Cortex of kidney (tissue), 1 donor: ENCODE results near the gene RPP30.
A peak's percentile ranks its signal among the peaks of the same experiment; 100 is the strongest.

Experiments
- DNase-seq: peaks from one replicate; lab custom pipeline; 2025; lab: John Stamatoyannopoulos, UW

RPP30 gene

DNA sequence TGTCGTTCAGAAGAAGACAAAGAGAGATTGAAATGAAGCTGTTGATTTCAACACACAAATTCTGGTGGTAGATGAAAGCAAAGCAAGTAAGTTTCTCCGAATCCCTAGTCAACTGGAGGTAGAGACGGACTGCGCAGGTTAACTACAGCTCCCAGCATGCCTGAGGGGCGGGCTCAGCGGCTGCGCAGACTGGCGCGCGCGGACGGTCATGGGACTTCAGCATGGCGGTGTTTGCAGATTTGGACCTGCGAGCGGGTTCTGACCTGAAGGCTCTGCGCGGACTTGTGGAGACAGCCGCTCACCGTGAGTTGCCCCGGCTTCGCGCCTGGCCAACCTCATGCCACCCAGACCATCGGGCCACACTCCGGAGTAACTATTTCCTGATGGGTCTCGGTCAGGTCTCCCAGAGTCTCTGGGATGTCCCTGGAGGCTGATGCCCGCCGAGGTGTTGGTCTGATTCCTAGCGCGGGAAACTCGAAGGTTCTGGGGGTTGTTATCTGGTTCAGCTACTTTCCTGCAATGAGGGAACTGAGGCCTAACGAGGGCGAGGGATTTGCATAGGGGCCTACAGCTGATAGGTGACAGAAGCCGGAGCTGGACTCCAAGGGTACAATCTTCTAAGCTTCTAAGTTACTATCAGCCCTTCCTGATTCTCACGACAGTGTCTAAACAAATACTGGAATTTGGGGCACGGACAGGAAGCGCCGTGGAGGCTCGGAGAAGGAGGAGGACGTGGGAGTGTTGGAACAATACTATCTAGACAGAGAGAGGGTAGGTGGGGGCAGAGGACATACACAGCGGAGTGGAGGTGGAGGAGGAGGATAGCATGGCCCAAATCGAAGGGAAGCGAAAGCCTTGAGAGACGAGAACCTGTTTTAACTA, at the start of gene RPP30:
RPP30 (plus strand) TSS at position 209 of the 882 bp plus-strand sequence; CDS start at position 222, 13 bp downstream.
- DNase-seq: peak; percentile 56

DNA sequence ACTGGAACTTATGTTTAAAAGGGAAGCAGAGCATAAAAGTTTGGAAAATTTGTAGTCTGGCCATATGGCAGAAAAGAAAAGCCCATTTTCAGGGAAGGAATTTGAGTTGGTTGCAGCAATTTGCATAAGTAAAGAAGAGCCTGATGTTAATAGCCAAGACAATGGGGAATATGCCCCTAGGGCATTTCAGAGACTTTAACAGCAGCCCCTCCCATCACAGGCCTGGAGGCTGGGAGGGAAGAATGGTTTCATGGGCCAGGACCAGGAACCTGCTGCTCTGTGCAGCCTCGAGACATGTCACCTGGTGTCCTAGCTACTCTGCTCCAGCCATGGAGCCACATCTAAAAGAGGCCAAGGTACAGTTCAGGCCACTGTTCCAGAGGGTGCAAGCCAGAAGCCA, 49.3 kb upstream of the RPP30 start:
- DNase-seq: no peak

DNA sequence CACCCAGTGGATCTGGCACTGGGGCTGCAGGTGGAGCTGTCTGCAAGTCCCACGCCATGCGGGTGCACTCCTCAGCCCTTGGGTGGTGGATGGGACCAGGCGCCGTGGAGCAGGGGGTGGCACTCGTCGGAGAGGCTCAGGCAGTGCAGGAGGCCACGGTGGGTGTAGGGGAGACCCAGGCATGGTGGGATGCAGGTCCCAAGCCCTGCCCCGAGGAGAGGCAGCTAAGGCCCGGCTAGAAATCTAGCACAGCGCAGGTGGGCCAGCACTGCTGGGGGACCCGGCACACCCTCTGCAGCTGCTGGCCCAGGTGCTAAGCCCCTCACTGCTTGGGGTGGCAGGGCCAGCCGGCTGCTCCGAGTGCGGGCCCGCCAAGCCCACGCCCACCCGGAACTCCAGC, 39.7 kb upstream of the RPP30 start:
- no peak for DNase-seq

DNA sequence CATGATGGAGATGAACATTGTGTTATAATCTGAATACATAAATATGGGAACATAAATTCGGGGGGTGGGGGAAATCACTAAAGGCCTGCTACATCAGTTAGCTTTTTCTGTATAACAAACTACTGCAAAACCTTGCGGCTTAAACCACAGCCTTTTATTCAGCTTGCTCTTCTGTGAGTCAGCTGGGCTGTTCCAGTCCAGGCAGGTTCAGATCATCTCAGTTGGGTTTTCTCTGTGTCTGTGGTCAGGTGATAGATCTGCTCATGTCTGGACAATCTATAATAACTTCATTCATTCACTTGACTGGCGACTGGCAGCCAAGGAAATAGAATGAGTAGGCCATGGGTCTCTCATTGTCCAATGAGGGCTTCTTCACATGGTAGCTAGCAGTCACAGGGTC, 37.4 kb upstream of the RPP30 start:
- DNase-seq: no peak

DNA sequence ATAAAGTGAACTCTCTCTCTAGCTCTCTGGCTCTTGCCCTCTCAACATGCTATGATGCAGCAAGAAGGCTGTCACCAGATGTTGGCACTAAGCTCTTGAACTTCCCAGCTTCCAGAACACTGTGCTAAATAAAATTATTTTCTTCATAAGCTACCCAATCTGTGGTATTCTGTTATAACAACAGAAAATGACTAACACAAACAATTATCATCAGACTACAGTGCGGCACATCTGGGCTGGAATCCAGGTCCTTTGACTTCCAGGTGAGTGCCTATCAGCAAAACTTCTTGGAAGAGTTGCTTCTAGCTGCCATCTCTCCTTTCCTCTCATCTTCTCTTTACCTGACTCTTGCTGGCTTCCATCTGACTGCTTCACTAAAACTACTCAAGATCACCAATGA, 34.3 kb upstream of the RPP30 start:
- no peak for DNase-seq

DNA sequence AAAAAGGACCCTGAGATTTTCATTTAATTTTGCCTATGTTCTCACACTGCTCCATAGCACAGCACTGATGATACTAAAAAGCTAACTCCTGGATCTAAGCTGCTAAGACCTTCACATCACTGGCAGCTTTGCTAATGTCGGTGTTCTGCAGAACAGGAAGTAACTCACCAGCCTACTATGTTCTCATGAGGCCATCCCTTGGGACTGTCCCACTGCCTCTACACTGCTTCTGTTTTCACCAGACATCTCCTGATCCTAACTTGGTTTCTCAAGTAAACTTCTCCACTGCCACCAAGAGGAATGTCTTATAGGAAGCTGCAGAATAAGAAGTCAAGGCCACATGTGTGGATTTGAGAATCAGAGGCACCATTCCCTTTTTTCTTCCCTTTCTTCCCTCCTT, 29.0 kb upstream of the RPP30 start:
- no peak for DNase-seq

DNA sequence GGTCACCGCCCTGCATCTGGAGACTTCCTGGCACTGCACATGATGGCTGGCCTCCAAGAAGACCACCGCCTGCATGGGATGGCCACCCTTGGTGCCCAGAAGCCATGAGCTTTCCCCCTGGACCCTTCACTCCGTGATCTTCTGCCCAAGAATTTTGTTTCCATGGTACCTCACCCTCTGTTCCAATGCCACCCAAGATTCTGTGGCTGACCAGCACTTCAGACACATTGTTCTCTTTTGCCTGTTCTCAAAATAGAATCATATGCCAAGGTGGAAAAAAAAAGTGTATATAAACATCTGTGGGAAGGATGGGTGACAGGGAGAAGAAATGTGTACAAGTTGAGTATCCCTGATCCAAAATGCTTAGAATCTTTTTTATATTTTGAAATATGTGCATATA, 26.0 kb upstream of the RPP30 start:
- DNase-seq: no peak

DNA sequence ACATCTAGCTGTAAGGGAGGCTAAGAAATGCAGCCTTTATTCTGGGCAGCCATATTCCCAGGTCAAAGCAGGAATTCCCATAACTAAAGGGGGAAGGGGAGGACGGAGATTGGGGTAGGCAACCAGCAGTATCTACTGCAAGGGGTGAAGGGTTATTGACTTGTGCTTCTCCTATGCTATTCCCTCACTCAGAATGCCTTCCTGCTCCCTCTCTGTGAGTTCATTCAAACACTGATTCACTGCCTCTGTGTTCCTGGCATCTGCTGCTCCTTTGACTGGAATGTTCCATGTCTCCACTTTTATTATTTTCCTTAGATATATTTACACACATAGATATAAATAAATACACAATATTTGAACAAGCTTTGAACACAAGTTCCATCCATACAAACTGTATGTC, 25.0 kb upstream of the RPP30 start:
- DNase-seq: no peak

DNA sequence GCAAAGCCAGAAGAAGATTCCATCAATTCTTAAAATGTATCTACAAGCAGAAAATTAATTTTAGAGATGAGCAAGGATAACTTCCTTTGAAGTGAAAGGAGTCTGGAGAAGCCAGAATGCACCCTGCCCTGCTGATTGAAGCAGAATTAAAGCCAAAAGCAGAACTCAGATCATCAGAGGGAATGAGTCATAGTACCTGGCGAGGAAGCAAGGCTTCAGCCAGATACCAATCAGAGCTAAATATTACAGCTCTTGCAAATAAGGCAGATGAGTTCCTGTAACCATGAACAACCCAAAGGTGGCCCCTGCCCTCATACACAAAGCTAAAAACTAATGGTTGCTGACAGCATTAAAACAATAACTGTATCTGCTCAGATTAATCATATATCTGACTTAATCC, 24.3 kb upstream of the RPP30 start:
- no peak for DNase-seq

DNA sequence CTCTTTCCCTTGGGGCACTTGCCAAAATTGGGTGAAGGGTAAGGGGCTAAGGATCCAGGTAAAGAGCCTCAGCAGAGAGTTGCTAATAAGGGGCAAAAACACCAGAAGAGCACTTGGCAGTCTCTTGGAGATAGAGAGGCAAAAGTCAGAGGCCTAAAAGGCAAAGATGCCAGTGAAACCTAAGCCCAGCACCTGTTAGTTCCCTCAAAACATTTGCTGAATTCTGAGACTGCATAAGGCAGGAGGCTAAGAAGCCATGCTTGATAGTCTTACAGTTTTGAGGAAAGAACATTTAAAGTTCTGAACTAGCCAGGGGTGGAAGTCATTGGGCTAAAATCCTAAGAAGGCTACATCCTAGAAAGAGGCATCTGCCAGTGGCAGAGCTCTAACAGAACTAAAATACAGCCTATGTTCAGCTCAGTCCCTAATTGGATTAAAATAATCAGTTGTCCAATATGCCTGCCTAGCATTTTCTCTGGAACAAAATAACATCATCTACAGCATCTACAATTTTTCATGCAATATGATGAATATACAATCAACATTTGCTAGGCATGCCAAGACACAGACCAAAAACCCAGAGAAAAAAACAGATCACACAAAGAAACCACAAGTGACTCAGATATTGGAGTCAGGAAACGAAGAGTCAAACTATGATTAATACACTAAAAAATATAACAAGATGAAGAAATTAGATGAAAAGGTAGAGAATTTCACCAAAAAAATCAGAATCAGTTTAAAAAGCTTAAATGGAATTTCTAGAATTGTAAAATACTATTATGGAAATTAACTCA, 21.6 kb upstream of the RPP30 start:
- DNase-seq: no peak

DNA sequence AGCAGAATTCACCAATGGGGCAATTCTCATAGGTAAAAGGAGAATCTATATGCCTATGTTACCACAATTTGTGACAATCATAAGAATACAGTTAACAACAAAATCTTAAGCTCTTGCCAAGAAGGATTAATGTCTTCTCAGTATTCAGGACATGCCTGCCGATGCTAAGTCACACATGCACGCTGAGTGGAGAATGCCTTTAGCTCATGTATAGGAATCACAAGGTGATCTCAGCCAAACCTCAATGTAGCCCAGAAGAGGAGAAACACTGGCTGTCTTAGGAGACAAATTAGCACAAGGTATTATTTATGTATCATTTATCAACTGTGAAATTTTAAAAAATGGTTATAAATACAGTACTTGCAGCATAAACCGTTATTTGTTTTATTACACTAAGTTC, 16.6 kb upstream of the RPP30 start:
- DNase-seq: no peak

DNA sequence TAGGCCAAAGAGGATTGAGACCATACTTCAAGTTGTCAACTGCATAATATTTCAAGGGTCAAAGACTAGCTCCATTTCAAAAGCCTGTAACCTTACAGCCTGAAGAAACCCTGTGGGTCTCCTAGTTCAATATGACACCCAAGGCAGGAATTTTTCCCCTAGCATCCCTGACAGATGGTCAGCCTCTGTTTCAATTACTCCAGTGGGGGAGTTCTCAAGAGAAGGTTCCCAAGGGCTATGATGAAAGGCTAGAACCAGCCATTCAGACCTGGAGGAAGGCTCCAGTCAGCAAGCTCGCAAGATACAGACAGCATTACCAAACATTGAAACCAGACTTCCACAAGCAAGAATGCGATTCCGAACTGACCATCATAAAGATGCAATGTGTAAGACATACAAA, 15.5 kb upstream of the RPP30 start:
- no peak for DNase-seq

DNA sequence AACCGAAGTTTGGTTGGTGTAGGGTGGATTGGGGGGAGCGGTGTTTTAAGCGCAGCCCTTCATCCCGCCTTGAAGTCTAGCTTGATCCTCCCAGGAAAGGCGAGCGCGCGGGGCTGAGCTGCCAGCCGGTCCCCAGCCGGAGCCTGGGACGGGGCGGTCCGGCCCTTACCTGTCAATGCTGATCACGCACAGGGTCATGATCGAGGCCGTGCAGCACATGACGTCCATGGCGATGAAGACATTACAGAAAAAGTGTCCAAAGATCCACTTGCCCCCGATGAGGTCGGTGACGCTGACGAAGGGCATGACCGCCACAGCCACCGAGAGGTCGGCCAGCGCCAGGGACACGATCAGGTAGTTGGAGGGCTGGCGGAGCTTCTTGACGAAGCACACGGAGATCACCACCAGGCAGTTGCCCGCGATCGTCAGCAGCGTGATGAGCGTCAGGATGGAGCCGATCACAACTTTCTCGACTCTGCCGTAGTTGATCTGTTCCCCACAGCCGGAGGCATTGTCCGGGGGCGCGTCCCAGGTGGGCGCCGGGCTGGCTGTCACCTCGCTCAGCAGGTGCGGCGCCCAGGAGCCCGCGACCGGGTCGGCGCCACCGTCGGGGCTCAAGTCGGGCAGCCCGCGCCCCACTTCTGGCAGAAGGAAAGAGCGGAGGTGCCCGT, 14.7 kb upstream of the RPP30 start:
- no peak for DNase-seq

DNA sequence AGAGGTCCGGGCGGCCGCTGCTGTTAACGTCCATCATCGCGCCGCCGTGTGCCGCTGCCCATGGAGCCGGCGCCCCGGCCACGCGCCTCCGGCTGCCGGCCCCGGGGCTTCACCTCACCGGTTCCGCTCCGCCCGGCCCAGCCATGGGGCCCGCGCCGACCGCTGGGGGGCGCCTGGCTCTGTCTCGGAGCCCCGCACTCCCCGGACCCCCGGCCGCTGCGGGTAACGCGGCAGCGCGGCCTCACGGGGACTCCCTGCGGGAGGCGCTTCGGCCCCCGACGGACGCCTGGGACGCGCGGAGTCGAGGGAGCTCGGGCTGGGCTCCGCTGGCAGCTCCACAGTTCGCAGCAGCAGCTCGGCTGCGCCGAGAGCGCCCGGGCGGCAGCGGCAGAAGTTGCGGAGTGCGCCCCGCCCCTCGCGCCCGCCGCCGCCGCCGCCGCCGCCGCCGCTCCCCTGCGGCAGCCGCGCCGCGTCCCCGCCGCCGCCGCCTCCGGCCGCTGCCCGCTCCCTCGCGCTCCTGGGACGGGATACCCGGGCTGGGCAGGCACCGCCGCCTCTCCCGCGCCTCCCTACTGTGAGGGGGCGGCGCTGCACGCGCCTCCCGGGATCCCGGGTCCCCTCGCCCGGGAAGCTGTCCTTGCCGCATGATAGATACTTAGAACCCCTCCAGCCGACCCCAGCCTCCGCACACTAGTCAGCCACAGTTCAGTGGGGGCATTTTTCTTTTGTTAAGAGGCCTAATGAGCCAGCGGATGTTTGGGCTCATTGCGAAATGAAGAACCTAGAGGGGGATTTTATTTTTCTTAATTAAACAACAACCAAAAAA, 13.9 kb upstream of the RPP30 start, which contains the start of gene HTR7:
HTR7 (minus strand) TSS at position 405 of the 826 bp plus-strand sequence; CDS start at position 37, 368 bp downstream.
- DNase-seq: no peak

DNA sequence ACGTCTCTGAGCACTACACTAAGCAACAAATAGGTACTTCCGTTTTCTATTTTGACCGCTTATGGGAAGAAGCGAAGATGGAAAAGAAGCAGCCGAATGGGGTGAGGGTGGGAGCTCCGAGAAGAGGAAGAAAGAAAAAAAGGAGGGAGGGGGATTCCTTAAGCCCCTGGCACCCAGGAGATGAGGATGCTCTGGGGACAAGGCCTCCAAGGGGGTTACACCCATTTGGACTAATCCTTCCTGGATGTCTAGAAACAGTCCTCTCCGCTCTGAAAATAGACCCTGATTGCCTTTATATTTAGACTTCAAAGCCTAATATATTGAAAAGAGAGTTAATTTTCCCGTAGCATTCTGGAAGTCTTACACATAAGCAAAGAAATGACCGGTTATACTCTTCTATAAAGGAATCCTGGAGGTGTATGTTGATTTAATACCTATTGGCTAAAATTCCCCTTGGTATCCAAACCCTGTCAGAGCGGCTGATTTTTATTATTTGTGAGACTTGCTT, 13.3 kb upstream of the RPP30 start:
- DNase-seq: no peak

DNA sequence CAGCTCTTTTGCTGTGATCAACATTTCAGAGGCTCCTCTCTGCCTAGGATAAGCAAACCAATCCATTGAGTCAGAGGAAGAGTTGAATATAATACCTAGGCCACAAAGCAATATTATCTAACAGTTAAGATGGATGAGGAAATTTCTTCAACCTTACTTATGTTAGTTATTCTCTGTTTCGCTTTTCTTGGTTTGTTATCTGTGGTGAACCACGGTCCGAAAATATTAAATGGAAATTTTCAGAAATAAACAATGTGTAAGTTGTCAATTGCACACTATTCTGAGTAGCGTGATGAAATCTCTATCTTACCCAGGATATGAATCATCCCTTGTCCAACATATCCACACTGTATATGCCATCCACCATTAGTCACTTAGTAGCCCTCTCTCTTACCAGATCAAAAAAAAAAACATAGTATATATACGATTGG, 12.4 kb upstream of the RPP30 start:
- DNase-seq: no peak

DNA sequence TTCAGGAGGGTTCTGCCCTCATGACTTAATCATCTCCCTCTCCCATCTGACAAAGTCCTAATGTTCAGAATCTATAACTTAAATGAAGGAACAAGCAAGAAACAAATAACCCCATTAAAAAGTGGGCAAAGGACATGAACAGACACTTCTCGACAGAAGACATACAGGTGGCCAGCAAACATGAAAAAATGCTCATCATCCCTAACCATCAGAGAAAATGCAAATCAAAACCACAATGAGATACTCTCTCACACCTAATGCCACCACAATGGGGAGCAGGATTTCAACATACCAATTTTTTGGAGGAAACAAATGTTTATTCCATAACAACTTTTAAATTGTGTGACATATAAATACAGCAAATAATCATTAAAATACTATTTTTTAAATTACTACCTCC, 11.0 kb upstream of the RPP30 start:
- no peak for DNase-seq

DNA sequence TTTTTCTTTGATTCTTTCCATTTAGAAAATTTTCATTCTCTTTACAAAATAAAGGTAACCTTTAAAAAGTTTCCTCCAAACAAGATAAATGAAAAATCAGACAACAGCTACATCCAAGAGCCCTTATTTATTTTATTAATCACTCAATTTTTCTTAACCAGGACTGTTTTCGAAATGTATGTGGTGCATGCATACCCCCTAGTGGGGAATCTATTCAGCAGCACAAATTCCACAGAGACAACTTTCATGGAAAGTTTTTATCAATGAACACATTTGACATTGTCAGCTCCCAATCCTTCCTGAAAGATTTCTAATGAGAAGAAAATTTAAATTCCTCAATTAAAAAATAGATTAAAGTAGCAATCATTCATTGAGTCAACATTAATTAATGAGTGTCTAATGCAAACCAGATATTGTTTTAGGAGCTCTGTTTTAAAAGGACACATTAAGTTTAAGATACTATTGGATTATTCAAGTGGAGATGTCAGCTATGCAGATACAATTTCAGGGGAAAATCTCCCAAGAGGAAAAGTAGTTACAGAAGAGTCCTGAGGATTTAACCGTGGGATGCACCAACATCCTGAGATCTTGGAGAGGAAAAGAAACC, 8.8 kb upstream of the RPP30 start:
- no peak for DNase-seq

DNA sequence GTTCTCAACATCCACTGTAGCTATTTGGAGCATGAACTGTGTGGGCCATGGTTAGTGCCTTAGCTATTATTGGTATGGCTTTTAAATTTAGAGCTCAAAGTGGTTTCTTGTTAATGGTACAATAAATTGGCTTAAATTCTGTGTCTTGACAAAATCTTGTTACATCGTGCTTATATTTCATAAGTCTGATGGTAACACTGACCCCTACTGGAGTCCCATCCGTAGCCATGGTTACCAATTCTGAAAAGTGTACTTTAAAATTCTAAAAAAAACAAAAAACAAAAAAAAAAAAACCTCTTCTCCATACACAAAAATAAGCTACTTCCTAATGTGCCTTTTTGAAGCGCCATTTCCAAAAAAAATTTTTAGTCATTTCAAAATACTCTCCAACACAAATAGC, 6.4 kb upstream of the RPP30 start:
- DNase-seq: no peak

DNA sequence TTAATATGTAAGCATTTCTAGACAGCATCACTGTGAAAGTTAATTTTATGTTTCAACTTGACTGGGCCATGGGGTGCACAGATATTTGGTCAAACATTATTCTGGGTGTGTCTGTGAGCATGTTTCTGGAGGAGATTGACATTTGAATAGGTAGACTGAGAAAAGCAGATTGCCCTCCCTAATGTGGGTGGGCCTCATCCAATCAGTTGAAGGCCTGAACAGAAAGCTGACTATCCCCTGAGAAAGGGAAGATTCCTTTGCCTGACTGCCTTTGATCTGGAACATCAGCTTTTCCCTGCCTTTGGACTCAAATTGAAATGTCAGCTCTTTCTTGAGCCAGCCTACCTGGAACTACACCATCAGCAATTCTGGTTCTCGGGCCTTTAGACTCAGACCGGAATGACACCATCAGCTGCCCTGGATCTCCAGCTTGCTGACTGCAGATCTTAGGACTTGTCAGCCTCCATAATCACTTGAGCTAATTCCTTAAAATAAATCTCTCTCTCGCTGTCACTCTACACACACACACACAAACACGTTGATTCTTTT, 5.7 kb upstream of the RPP30 start:
- DNase-seq: no peak

DNA sequence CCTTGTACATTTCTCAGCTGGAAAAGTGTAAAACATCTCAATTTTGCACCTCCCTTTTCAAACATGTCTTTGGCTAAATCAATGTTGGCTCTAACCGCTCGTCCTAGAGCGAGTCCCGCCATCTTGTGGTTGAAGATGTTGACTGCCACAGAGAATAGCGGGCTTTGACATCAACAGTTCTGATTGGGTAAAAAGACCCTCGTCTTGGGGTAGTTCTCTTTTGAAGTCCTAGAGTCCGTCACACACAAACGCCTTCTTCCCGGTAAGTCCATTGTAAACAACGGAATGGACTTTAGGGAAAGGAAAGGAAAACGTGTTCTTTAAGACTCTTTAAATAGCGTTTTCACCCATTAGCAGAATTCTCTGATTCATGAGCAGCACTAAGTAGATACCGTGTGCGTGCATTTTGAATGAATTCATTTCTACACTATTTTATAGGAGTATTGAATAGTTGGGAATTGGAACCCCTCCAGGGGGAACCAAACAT, 452 bp upstream of the RPP30 start:
- DNase-seq: no peak
